GM18502 (cell line): ENCODE data around the gene NOL3.

Source experiments
- ATAC-seq: cut with Tn5 transposase; IDR thresholded peaks from one replicate; pipeline ENCODE4 v1.9.1; 2021; ENCODE audit warnings: mild to moderate bottlenecking; ENCODE audit not compliant: unreplicated experiment, poor library complexity

Gene NOL3

DNA sequence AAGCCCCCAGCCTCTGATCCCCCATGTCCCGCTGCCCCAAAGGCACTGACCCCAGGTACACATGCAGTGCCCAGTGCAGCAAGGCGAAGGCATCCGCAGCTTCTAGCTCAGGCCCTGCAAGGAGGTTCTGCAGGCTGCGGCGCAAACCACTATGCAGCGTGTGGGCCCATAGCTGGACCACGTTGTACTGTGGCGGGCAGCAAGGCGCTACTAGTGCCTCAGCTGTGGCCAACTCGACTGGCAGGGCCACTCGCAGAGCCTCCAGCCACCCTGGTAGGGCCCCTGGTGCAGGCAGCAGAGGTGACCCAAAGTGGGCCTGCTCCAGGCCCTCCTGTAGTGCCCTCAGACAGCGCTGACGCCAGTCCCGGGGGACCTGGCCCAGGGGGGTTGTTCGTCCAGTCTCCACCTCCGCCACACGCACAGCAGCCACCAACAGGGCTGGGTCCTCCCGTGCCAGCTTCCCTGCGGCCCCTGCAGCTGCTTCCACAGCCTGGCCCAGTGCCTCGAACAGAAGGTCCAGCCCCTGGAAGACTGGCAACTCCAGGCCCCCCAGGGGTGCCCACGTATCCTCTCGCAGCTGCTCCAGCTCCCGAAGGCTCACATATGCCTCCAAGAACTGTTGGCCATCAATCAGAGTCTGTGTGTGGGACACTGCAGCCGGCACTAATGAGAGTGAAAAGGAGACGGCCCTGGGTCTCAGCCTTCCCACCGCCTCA is 17.0 kb downstream of the NOL3 start:
- no peak for ATAC-seq

DNA sequence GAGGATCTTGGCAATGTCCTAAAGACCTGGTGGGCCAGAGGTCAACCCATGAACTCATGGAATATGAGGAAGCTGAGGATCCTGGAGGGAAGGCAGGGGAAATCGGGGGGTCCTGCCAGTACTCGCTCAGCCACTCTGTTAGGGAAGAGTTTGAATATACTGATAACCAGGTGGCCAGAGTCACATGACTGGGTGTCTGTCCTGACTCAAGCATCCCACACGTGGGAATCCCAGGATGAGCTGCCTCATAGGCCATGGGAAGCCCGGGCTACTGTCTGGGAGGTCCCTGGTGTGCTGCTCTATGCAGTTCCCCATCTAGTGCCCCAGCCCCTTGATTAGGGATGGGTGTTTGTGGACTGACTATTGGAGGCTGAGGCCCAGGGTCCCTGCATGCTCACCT is 18.0 kb downstream of the NOL3 start:
- no peak for ATAC-seq

DNA sequence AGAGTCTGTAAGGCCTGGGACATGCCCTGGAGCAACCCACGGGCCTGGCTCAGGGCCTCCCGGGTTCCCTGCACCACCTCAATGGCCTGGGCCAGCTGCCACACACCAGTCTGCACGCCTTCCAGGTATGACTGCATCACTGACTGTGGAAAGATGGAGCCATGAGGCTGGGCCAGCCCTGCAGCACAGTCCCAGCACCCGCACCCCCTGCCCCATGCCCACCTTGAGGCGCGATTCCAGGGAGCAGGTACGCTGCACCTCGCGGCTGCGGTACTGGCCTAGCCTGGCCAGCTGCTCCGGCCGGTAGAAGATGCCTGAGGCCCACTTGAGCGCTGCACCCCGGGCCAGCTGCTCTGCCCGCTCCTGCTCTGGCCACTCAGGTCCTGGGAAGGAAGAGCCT is 18.5 kb downstream of the NOL3 start:
- no peak for ATAC-seq

DNA sequence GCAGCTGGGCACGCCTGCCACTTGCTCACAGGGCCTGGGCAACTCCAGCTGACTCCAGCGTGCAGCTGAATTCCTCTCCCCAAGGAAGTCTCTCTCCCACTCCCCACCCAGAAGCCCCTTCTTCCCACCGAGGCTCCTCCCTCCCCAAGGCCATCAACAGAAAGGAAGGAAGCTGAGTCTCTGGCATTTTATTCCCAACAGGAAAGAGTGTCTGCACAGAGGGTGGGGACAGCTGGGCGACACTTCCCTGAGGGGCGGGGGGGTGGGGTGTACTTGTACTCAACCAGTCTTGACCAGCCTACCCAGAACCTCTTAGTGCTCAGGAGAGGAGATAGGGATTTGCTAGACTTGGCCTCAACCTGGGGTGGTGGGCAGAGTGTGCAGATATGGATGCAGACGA is 19.7 kb downstream of the NOL3 start, which contains the start of gene EXOC3L1:
Gene EXOC3L1, minus strand, starts transcription at position 96 of the 400 bp plus-strand sequence. CDS start 460 bp downstream, outside the sequence.
- ATAC-seq, result no peak

DNA sequence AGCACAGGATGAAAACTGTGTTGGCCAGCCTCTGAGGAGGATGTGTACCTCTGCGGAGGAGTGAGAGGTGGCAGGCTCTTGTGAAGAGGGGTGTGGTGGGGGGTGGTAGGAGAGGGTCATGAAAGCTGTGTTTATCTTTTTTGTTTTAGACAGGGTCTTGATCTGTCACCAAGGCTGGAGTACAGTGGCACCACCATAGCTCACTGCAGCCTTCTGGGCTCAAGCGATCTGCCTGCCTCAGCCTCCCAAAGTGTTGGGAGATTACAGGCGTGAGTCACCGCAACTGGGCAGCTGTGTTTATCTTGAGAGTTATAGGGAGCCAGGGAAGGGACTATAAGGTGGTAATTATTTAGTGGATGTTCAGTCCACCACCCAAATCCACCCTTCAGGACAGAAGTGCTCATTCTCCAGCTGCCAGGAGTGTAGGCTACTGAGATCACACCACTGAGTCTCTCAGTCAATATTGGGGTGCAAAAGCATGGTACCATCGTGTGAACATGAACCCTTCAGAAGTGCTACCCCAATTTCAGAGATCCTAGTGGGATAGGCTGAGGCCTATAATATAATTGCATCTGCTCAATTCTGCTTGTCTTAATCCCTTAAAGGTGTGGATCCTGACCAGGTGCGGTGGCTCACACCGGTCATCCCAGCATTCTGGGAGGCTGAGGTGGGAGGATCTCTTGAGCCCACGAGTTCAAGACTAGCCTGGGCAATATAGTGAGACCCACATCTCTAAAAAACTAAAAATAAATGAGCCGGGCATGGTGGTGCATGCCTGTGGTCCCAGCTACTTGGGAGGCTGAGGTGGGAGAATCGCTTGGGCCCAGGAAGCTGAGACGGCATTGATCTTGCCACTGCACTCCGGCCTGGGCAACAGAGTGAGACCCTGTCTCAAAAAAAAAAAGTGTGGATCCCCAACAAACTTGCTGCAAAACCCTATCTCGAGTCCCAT is 20.4 kb downstream of the NOL3 start:
- ATAC-seq, result no peak

DNA sequence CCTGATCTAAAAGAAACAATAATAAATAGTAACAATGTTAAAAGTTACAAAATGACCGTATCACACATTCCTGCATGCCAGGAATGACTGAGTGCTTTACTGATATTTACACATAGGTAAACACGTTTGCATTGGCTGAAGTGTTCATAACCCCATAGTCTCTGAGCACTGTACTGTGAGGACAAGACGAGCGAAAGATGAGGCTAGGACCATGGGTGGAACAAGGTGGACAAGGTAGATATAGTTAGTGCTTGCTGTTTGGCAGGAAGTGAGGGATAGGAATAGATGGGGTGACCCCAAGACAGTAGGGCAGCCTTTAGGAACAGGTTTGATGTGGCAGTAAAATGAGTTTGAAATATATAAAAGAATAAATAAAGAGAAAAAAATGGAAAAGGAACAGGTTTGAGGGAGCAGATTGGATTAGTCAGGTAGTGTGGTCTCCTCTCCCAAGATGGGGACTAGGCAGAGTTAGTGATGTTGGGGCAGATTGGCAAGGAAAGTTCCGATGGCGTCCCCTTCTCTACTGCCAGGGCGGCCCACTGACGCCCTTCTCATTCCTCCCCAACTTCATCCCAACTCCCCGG is 21.2 kb downstream of the NOL3 start:
- no peak for ATAC-seq

DNA sequence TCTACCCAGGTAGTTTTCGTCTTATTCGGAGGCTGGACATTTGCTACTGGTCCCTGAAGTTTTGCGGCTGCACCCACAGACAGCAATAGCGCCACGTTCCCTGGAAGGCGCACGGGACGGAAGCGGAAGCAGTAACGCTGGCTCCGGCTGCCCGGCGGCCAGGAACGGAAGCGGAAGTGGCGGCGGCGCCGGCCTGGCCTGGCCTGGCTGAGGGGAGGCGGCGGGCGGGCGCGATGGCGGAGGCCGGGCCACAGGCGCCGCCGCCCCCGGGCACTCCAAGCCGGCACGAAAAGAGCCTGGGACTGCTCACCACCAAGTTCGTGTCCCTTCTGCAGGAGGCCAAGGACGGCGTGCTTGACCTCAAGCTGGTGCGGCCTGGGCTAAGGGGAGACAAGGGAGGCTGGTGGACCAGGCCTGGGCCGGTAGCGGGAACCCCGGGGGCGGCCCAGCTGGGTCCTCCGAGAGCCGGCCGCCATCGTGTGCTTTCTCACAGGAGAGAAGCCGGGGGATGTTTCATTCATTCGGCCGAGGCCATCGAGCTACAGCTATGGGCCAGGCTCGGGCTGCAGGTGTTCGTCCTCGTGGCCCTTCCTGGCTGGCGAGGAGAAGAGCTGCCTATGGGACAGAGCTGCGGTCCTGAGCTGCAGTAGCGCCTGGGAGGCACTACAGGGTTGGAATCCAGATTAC is 21.8 kb downstream of the NOL3 start, which contains the start of gene E2F4:
Gene E2F4, plus strand, starts transcription at position 161 of the 687 bp plus-strand sequence. Its CDS starts 73 bp downstream, at position 234.
- ATAC-seq, result peak; percentile 88

DNA sequence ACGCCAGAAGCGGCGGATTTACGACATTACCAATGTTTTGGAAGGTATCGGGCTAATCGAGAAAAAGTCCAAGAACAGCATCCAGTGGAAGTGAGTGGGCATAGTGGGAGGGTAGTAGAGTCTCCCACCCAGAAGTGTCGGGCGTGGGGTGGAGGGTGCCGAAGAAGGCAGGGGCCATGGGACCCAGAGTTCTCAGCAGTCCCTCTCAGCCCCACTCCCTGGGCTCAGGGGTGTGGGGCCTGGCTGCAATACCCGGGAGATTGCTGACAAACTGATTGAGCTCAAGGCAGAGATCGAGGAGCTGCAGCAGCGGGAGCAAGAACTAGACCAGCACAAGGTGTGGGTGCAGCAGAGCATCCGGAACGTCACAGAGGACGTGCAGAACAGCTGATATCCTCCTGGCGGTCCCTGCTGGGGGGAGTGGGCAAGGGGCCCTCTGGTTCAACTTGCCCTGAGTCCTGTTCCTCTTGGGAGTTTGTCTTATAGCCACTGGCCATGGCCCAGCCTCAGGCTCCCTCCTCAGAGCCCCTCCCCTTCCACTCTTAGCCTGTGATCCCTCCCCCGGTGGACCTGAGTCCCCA is 22.5 kb downstream of the NOL3 start:
- peak; percentile 10 for ATAC-seq

DNA sequence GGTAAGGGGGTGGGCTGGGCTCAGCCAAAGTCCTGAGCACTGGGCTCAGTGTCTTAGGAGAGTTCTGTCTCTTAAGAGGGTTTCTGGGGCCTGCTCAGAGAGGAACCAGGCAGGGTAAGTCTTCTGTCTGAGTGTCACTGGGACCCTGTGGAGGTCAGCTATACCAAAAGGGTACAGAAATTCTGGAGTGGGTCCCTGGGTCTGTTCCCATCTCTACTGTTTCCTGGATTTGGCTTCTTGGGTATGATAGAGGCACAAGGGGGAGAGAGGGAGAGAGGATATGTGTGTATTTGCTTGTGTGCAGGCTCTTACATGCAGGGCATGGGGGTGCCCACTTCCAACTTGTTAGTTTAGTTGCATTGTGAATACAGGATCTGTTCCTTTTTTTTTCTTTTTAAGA is 23.2 kb downstream of the NOL3 start:
- no peak for ATAC-seq

DNA sequence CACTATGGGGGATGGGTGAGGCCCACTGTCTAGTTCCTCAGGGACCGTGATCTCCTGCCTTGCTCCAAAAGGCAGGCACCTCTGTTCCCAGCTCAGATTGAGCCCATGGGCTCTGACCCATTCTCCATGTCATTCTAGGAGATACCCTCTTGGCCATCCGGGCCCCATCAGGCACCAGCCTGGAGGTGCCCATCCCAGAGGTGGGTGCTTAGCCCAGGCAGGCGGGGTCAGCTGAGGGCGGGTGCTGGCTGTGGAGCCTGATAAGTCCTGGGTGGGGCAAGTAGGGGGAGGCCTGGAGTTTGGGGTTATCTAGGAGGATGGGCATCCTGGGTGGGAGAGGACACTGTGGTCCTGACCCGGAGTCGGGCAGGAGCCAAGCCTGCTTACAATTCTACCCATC is 23.9 kb downstream of the NOL3 start:
- ATAC-seq, result no peak

DNA sequence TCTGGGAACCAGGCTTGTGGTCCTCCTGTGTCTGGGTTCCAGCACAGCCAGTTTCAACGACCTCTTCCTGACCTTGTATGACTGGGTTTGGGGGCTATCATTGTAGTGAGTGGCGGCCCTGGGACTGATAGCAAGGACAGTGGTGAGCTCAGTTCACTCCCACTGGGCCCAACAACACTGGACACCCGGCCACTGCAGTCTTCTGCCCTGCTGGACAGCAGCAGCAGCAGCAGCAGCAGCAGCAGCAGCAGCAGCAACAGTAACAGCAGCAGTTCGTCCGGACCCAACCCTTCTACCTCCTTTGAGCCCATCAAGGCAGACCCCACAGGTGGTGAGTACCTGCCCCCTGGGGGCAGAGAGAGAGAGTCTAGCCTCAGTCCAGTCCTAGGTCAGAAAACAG is 25.3 kb downstream of the NOL3 start:
- ATAC-seq, result no peak

DNA sequence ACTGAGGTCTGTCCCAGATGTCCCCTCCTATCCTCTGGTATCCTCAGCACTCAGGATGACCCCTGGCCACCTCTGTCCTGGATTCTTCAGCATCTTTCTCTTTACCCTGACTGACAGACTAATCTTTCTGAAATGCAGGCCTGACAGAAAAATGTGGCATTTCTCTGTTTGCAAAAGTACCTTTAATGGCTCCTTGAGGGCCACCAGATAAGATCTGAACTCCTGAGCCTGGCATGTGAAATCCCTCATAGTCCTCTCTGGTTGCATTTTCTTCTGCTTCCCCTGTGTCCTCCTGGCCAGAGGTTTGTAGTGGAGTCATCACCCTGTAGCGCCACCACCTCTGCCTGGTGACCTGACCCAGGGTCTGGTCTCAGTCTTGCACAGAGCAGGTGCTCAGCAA is 26.5 kb downstream of the NOL3 start:
- no peak for ATAC-seq

DNA sequence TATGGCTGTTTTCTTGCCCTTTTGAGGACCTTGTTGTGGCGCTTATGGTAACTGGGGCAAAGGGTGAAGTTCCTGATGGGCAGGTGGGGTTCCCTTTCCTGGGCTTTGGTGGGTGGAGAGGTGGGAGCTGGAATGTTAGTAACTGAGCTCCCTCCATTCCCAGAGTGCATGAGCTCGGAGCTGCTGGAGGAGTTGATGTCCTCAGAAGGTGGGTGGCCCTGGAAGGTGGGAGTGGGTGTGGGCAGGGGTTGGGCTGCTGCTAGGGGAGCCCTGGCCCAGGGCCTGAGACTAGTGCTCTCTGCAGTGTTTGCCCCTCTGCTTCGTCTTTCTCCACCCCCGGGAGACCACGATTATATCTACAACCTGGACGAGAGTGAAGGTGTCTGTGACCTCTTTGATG is 27.4 kb downstream of the NOL3 start:
- no peak for ATAC-seq

DNA sequence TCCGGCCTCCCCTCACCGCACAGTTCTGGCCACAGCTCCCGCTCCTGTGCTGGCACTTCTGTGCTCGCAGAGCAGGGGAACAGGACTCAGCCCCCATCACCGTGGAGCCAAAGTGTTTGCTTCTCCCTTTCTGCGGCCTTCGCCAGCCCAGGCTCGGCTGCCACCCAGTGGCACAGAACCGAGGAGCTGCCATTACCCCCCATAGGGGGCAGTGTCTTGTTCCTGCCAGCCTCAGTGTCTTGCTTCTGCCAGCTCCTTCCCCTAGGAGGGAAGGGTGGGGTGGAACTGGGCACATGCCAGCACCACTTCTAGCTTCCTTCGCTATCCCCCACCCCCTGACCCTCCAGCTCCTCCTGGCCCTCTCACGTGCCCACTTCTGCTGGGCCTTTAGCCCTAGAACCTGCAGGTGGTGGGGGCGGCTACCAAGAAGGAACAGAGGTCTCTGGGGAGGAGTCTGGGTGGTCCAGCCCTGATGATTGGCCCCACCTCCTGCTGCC is 27.9 kb downstream of the NOL3 start:
- no peak for ATAC-seq

DNA sequence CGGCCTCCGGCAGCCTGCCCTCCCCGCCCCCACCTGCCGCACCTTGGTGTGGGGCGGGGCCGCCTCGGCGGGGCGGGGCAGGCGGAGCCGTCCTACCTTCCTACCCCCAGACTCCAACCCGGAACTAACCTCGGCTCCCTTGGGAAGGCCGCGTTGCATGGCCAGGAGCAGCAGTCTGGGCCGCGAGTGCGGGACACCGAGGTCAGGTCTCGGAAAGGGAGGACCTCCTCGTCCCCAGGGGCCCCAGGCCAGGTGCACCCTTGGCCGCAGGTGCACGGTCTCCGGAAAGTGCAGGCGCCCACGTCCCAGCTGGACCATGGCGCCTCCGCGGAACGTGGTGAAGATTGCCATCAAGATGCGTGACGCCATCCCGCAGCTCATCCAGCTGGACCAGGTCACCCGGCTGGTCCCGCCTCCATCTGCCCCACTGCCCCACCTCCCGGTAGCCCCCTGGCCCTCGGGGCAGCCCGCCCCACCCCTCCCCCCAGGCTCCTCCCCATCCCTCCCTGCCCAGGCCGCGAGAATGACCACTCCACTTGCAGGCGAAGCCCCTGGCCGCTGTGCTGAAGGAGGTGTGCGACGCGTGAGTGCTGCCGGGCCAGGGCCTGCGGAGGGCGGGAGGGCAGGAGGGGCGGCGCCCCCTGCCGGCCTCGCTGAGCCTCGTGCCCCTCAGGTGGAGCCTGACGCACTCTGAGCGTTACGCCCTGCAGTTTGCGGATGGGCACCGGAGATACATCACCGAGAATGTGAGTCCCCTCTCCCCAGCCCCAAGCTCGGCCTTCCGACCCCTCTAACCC is 28.9 kb downstream of the NOL3 start, which contains the start of gene ELMO3:
Gene ELMO3, plus strand, starts transcription at position 121 of the 797 bp plus-strand sequence. Its CDS starts 196 bp downstream, at position 317.
- ATAC-seq, result no peak

DNA sequence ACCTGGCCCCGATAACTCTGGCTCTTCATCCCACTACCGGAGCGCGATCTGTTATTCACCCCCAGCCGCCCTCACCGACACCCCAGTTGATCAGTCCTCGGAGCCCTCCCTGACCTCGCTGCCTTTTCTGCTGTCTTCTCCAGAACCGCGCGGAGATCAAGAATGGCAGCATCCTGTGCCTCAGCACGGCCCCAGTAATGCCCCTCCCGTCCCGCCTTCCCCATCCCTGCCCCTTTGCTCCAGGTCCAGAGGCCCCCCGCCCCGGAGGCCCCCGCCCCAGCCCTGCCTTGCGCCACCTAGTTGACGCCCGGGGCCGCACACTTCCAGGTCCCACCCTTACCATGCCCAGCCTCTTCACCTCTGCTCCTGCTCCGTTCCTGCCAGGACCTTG is 29.5 kb downstream of the NOL3 start:
- no peak for ATAC-seq

DNA sequence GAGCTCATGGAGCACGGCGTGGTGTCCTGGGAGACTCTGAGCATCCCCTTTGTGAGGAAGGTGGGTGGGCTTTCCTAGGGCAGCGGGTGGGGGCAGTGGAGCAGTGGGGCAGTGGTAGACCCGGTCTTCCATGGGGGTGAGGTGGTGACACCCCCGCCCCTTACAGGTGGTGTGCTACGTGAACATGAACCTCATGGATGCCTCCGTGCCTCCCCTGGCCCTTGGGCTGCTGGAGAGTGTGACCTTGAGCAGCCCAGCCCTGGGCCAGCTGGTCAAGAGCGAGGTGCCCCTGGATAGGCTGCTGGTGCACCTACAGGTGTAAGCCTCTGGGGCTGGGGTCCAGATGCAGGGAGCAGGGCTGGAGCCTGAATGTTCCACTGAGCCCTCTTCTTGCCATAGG is 30.2 kb downstream of the NOL3 start:
- ATAC-seq, result no peak

DNA sequence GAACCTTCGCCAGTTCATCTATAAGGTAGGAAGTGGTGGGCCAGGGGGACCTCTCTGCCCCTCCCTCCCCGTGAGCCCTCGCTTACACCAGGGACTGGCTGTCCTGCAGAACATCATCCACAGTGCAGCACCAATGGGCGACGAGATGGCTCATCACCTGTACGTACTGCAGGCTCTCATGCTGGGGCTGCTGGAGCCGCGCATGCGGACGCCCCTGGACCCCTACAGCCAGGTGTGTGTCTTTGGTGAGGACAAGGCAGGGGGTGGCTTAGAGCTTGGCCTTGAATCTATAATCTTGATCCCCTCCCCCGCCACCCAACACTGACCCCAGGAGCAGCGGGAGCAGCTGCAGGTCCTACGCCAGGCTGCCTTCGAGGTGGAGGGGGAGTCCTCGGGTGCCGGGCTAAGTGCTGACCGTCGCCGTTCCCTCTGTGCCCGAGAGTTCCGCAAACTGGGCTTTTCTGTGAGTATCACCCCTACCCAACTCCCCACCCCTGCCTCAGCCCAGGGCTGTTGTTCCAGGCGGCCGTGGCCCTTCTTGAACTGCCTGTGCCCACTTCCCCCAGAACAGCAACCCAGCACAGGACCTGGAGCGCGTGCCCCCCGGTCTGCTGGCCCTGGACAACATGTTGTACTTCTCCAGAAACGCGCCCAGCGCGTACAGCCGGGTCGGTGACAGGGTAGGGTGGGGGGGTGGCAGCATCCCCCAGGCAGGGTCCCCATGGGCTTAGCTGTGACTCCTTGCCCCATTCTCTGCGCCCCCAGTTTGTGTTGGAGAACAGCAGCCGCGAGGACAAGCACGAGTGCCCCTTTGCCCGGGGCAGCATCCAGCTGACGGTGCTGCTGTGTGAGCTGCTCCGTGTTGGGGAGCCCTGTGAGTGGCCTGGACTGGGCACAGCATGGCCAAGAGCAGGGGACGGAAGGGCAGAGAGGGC is 31.3 kb downstream of the NOL3 start:
- no peak for ATAC-seq
